ENCODE results near the gene PRKCB.

- TF ChIP-seq CTCF (conservative IDR thresholded peaks at IDR 0.05; ENCODE audit: low read length): no peak
- no peak for TF ChIP-seq EZH2phosphoT487 (IDR thresholded peaks at IDR 0.05; ENCODE audit: borderline replicate concordance, low read depth, low read length)
Observed at GRCh38 chr16:23945243-23945642, 109.5 kb downstream of the PRKCB start.

All from OCI-LY7 (cell line).